Smooth muscle cell (in vitro differentiated cells): ENCODE data around the gene GPR17. TPM values are rescaled to one million over a fixed set of nuclear protein-coding genes. Genes with fewer than 3 reads are reported as not detected.
A peak's percentile ranks its signal among the peaks of the same experiment; 100 is the strongest.

ENCODE experiments used
- DNase-seq: peaks from one replicate; lab custom pipeline; 2025; ENCODE audit not compliant: unreplicated experiment; lab: John Stamatoyannopoulos, UW
- H2AFZ ChIP-seq: fragments of 200-600 bp; sonication (generic); 2 replicates; pipeline ENCODE4 v1.6.0; 2016; ENCODE audit warnings: antibody characterized with exemption, low read depth, mild to moderate bottlenecking
- H3F3A ChIP-seq: fragments of 200-600 bp; sonication (generic); 2 replicates; pipeline ENCODE4 v1.6.0; 2017; ENCODE audit warnings: antibody characterized with exemption, low read depth
- H3K27ac ChIP-seq: fragments of 200-600 bp; sonication (generic); 2 replicates; pipeline ENCODE4 v1.5.1; 2016; ENCODE audit warnings: low read depth, mild to moderate bottlenecking
- H3K27me3 ChIP-seq: fragments of 200-600 bp; sonication (generic); 2 replicates; pipeline ENCODE4 v1.6.1; 2016; ENCODE audit warnings: low read depth, mild to moderate bottlenecking
- H3K36me3 ChIP-seq: fragments of 200-600 bp; sonication (generic); 2 replicates; pipeline ENCODE4 v1.5.1; 2016; ENCODE audit warnings: low read depth
- H3K4me1 ChIP-seq: fragments of 200-600 bp; sonication (generic); 2 replicates; pipeline ENCODE4 v1.5.1; 2016; ENCODE audit warnings: low read depth
- H3K4me2 ChIP-seq: fragments of 200-600 bp; sonication (generic); 2 replicates; pipeline ENCODE4 v1.6.0; 2016; ENCODE audit warnings: mild to moderate bottlenecking
- H3K4me3 ChIP-seq: fragments of 200-600 bp; sonication (generic); 2 replicates; pipeline ENCODE4 v1.5.1; 2016; ENCODE audit warnings: mild to moderate bottlenecking
- H3K79me2 ChIP-seq: fragments of 200-600 bp; sonication (generic); 2 replicates; pipeline ENCODE4 v1.6.0; 2016; ENCODE audit warnings: low read depth, mild to moderate bottlenecking
- H3K9ac ChIP-seq: fragments of 200-600 bp; sonication (generic); 2 replicates; pipeline ENCODE4 v1.6.0; 2016; ENCODE audit warnings: low read depth
- H3K9me3 ChIP-seq: fragments of 200-600 bp; sonication (generic); replicated peaks from 2 replicates; pipeline ENCODE4 v1.5.1; 2016; ENCODE audit warnings: low read depth
- H4K20me1 ChIP-seq: fragments of 200-600 bp; sonication (generic); 2 replicates; pipeline ENCODE4 v1.6.0; 2016; ENCODE audit warnings: low read depth
- WGBS: methylation state at CpG from one replicate; pipeline ENCODE4 v1.1.7; 2016; ENCODE audit warnings: low lambda C conversion rate; 5-methylcytosine and 5-hydroxymethylcytosine counted together
- polyA plus RNA-seq: library from polyadenylated mRNA; unstranded; fragments of >200 nt; fragmentation: Nextera tagmentation; extraction: Ambion mirVana; gene quantifications from 2 replicates; pipeline ENCODE4 v1.2.1, GENCODE V29; 2016
- total RNA-seq: library from RNA; depleted of rRNA; stranded (reverse); fragments of >200 nt; gene quantifications from 2 replicates; pipeline ENCODE4 v1.2.3, GENCODE V29; 2014
- TF ChIP-seq, protein P1 (sequence below): fragments of 200-600 bp; sonication (generic); IDR thresholded peaks from 2 replicates; pipeline ENCODE4 v1.5.1; 2017; ENCODE audit warnings: borderline replicate concordance, mild to moderate bottlenecking, antibody characterized with exemption; ENCODE audit not compliant: insufficient read depth, poor library complexity, severe bottlenecking

Gene GPR17
- total and polyA plus RNA-seq, 2 experiments from 2014 or later, result not detected

DNA sequence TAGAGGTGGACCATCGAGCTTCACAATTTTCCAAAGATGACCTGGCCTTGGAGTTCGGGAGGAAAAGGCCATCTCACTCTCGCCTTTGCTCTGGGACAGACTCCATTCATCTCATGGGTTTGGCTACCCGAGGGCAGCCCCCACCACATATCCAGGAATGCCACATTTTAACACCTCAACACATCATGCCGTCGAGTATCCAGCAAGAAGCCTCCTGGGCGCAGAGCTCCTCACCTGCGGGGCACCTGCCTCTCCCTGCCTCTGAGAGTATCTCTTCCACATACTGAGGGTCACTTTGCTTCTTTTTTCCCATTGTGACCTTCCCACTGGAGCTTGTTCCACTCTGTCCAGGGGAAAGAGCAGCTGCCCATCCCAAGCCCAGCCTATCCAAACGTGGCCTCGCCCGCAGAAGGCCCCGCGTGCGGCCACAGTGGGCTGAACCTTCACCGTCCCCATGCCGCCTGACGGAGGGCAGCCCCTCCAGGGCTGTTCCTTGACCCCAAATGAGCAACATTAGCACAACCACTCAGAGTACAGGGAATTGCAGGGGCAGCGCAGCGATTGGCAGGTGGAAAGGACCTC lies 34.8 kb downstream of the GPR17 start:
- H2AFZ ChIP-seq, result no peak overlapping the region
- H3K79me2 ChIP-seq, result no peaks in the 10 kb centered on the region
- no peak overlapping the region for H3K4me2 ChIP-seq
- no peaks in the 10 kb centered on the region for H3K36me3 ChIP-seq
- H3K9ac ChIP-seq, result no peak overlapping the region
- peaks cover 11% of the 10 kb centered on the region for H3K4me1 ChIP-seq
- peaks cover 13% of the 10 kb centered on the region for H3K27me3 ChIP-seq
- no peaks in the 10 kb centered on the region for H3K9me3 ChIP-seq
- 95% methylated on average over 19 of the region's 19 CpGs for WGBS
- TF ChIP-seq, protein P1, sequence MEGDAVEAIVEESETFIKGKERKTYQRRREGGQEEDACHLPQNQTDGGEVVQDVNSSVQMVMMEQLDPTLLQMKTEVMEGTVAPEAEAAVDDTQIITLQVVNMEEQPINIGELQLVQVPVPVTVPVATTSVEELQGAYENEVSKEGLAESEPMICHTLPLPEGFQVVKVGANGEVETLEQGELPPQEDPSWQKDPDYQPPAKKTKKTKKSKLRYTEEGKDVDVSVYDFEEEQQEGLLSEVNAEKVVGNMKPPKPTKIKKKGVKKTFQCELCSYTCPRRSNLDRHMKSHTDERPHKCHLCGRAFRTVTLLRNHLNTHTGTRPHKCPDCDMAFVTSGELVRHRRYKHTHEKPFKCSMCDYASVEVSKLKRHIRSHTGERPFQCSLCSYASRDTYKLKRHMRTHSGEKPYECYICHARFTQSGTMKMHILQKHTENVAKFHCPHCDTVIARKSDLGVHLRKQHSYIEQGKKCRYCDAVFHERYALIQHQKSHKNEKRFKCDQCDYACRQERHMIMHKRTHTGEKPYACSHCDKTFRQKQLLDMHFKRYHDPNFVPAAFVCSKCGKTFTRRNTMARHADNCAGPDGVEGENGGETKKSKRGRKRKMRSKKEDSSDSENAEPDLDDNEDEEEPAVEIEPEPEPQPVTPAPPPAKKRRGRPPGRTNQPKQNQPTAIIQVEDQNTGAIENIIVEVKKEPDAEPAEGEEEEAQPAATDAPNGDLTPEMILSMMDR, result no peak
- no peak overlapping the region for H3K4me3 ChIP-seq
- H4K20me1 ChIP-seq, result no peaks in the 10 kb centered on the region
- DNase-seq, result no peak
- H3F3A ChIP-seq, result peaks cover 19% of the 10 kb centered on the region
- H3K27ac ChIP-seq, result no peak overlapping the region

DNA sequence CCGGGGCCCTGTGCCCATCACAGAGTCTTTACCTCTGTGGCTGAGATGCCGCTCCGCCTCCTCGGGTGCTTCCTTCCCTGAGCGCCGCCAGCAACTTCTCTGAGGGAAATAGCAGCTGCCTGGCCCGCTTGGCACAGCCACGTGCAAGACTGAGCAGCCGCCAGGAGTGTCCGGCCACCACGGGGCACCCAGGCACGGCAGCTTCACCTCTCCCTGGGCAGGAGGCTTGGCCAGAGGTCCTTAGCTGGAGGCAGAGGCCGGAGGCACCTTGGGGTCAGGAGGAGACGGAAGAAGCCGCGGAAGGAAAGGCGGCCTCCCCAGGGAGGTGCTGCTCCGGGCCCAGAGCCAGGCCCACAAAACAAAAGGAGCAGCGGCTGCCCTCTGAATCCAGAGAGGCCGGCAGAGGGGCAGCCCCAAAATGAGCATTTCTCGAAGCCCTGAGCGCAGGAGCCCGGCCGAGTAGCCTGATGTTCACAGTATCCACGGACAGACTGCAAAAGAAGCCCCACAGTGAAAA lies 35.4 kb downstream of the GPR17 start:
- Histone ChIP-seq H3F3A (peaks cover 22% of the 10 kb centered on the region), H3K4me3 (no peak overlapping the region), H3K27ac (no peak overlapping the region), H3K4me2 (no peak overlapping the region), H3K36me3 (no peaks in the 10 kb centered on the region), H3K79me2 (no peaks in the 10 kb centered on the region), H2AFZ (no peak overlapping the region), H3K9ac (no peak overlapping the region), H3K9me3 (no peaks in the 10 kb centered on the region), H3K4me1 (peaks cover 16% of the 10 kb centered on the region), H4K20me1 (no peaks in the 10 kb centered on the region), H3K27me3 (peaks cover 13% of the 10 kb centered on the region)
- DNase-seq, result no peak
- TF ChIP-seq, protein P1, result no peak
- 89% methylated on average over 25 of the region's 25 CpGs for WGBS

DNA sequence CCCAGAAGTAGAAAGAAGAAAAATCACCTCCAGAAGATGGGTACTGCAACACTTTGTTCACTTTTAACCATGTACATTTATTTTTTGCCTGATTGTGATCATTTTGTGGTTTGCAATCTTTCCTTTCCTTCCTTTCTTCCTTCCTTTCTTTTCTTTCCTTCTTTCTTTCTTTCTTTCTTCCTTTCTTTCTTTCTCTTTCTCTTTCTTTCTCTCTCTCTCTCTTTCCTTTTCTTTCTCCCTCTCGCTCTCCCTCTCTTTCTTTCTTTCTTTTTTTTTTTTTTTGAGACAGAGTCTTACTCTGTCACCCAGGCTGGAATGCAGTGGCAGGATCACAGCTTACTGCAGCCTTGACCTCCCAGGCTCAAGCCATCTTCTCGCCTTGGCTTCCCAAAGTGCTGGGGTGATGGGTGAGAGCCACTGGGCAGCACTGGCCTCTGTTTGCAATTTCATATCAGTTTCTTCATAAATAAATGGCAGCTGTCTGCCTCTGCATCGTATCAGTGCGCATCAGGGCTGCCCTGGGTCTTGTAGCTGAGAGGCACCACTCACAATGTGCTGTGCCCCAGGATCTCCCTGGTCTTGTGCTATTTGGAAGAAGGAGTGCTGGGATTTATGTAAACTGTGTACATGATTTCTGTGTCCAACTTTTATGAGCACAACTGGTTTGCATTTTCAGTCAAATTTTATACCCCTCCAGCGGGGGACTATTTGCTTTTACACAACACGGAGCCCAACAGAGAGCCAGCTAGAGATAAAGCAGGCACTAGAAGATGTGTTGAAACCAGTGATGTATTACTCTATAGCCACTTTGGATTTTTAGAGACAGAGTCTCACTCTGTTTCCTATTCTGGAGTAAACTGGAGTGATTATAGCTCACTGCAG lies 36.3 kb downstream of the GPR17 start:
- H3K4me1 ChIP-seq, result peaks cover 16% of the 10 kb centered on the region
- no peak overlapping the region for H2AFZ ChIP-seq
- TF ChIP-seq, protein P1, result no peak
- 36% methylated on average over 6 of the region's 6 CpGs for WGBS
- no peaks in the 10 kb centered on the region for H4K20me1 ChIP-seq
- H3F3A ChIP-seq, result peaks cover 30% of the 10 kb centered on the region
- peaks cover 9% of the 10 kb centered on the region for H3K27me3 ChIP-seq
- H3K4me2 ChIP-seq, result no peak overlapping the region
- H3K4me3 ChIP-seq, result no peak overlapping the region
- H3K79me2 ChIP-seq, result no peaks in the 10 kb centered on the region
- no peaks in the 10 kb centered on the region for H3K36me3 ChIP-seq
- H3K9me3 ChIP-seq, result no peaks in the 10 kb centered on the region
- H3K27ac ChIP-seq, result peak overlapping the region; percentile 78
- H3K9ac ChIP-seq, result no peak overlapping the region
- no peak for DNase-seq
